Measurements from ENCODE around the gene DOCK2.
"Not testable (repeated sequence)": the region's sequence is repeated elsewhere in the genome, so short reads cannot be mapped to it uniquely, and the experiment has no call there.

DOCK2 gene

GRCh38 chr5:169641253-169641652 lies 4.2 kb downstream of the DOCK2 start:
- DNase-seq, result peak in 1 of 3 donors; percentile 40

- DNase-seq, result no peak
Observed at GRCh38 chr5:169646856-169647255, 9.8 kb downstream of the DOCK2 start.

- peak; percentile 45 to 51 (median 49) for DNase-seq
Observed at GRCh38 chr5:169647566-169647965, 10.5 kb downstream of the DOCK2 start.

- peak; percentile 33 to 51 (median 37) for DNase-seq
Observed at GRCh38 chr5:169648725-169649310, 11.7 kb downstream of the DOCK2 start.

- peak in 1 of 3 donors; percentile 45 for DNase-seq
Observed at GRCh38 chr5:169649486-169649885, 12.4 kb downstream of the DOCK2 start.

GRCh38 chr5:169650701-169651331 lies 13.7 kb downstream of the DOCK2 start:
- DNase-seq, result peak; percentile 79 to 90 (median 88)

- no peak for DNase-seq
Observed at GRCh38 chr5:169651526-169651925, 14.5 kb downstream of the DOCK2 start.

GRCh38 chr5:169652057-169652456 lies 15.0 kb downstream of the DOCK2 start:
- DNase-seq, result no peak

GRCh38 chr5:169653091-169653490 lies 16.0 kb downstream of the DOCK2 start:
- DNase-seq, result no peak

- no peak for DNase-seq
Observed at GRCh38 chr5:169655353-169655752, 18.3 kb downstream of the DOCK2 start.

- peak; percentile 72 to 87 (median 86) for DNase-seq
Observed at GRCh38 chr5:169656125-169656901, 19.2 kb downstream of the DOCK2 start.

GRCh38 chr5:169657127-169657526 lies 20.1 kb downstream of the DOCK2 start:
- no peak for DNase-seq

- DNase-seq, result not testable (repeated sequence)
Observed at GRCh38 chr5:169662451-169662850, 25.4 kb downstream of the DOCK2 start.

- DNase-seq, result no peak
Observed at GRCh38 chr5:169663537-169663936, 26.5 kb downstream of the DOCK2 start.

- no peak for DNase-seq
Observed at GRCh38 chr5:169666365-169666764, 29.3 kb downstream of the DOCK2 start.

- DNase-seq, result no peak
Observed at GRCh38 chr5:169667896-169668674, 31.0 kb downstream of the DOCK2 start.

GRCh38 chr5:169668732-169669131 lies 31.7 kb downstream of the DOCK2 start:
- no peak for DNase-seq

GRCh38 chr5:169670769-169671525 lies 33.9 kb downstream of the DOCK2 start:
- DNase-seq, result no peak

GRCh38 chr5:169682026-169682425 lies 45.0 kb downstream of the DOCK2 start:
- DNase-seq, result no peak

- DNase-seq, result no peak
Observed at GRCh38 chr5:169686137-169686536, 49.1 kb downstream of the DOCK2 start.

GRCh38 chr5:169688106-169688505 lies 51.0 kb downstream of the DOCK2 start:
- no peak for DNase-seq

GRCh38 chr5:169691471-169691870 lies 54.4 kb downstream of the DOCK2 start:
- DNase-seq, result no peak
